Breast epithelium (tissue), 4 donors: ENCODE measurements around the gene CFAP298. TPM values are rescaled to one million over a fixed set of nuclear protein-coding genes. Genes with fewer than 3 reads are reported as not detected.

Experiments used
- DNase-seq, 2 donors: peaks; one replicate each; pipeline ENCODE4 v3.0.0-alpha.2; 2019; ENCODE audit warnings: low spot score in 2 of 2
- H3K27ac ChIP-seq, 2 donors: fragments of 200-600 bp; sonication (generic) in 1 of 2; one replicate each; pipeline ENCODE4 v1.5.1; 2016 to 2019; ENCODE audit warnings: mild to moderate bottlenecking in 1 of 2
- H3K27me3 ChIP-seq, 2 donors: fragments of 200-600 bp; sonication (generic) in 1 of 2; one replicate each; pipeline versions ENCODE4 v1.5.1 to v1.6.0; 2017 to 2019; ENCODE audit warnings: control low read depth in 1 of 2, mild to moderate bottlenecking in 1 of 2
- H3K36me3 ChIP-seq: fragments of 200-600 bp; one replicate; pipeline ENCODE4 v1.5.1; 2019
- H3K4me1 ChIP-seq, 2 donors: fragments of 200-600 bp; sonication (generic); one replicate each; pipeline ENCODE4 v1.5.1; 2016 to 2019; ENCODE audit warnings: control low read depth in 1 of 2
- H3K4me3 ChIP-seq, 3 donors: fragments of 200-600 bp; sonication (generic); 1 replicate in 2 of 3; 2 replicates in 1 of 3; pipeline ENCODE4 v1.5.1; 2016 to 2019; ENCODE audit warnings: mild to moderate bottlenecking in 3 of 3, moderate library complexity in 2 of 3
- H3K9me3 ChIP-seq, 2 donors: fragments of 200-600 bp; sonication (generic) in 1 of 2; one replicate each; pipeline ENCODE4 v1.5.1; 2016 to 2019; ENCODE audit warnings: control low read depth in 1 of 2
- POLR2A ChIP-seq: fragments of 450-650 bp; IDR thresholded peaks from one replicate; pipeline ENCODE4 v1.6.1; 2016; ENCODE audit warnings: antibody characterized with exemption, mild to moderate bottlenecking, moderate library complexity
- POLR2AphosphoS5 ChIP-seq, 3 donors: sonication (generic); formaldehyde crosslinking; IDR thresholded peaks; one replicate each; pipeline ENCODE4 v1.6.1; 2017; ENCODE audit warnings: antibody characterized with exemption in 3 of 3
- intact Hi-C: fragments of 100-400 bp; cut with DNase I; formaldehyde crosslinking; loops from one replicate; pipeline ENCODE4 v1.15.1; 2023; ENCODE audit warnings: low total_unique reads
- total RNA-seq, 3 donors: library from RNA; depleted of rRNA; stranded (reverse); fragments of >200 nt; gene quantifications; one replicate each; pipeline ENCODE4 v1.1.0, GENCODE V29; 2016
- TF ChIP-seq, protein P1 (sequence below), 3 donors: fragments of 450-650 bp; IDR thresholded peaks; one replicate each; pipeline ENCODE4 v1.5.1; 2016 to 2017; ENCODE audit warnings: antibody characterized with exemption in 3 of 3, mild to moderate bottlenecking in 3 of 3, moderate library complexity in 3 of 3

Gene CFAP298
- total RNA-seq, 3 donors from 2014 or later, result 16.8 to 38.2 (median 36.1) TPM

DNA sequence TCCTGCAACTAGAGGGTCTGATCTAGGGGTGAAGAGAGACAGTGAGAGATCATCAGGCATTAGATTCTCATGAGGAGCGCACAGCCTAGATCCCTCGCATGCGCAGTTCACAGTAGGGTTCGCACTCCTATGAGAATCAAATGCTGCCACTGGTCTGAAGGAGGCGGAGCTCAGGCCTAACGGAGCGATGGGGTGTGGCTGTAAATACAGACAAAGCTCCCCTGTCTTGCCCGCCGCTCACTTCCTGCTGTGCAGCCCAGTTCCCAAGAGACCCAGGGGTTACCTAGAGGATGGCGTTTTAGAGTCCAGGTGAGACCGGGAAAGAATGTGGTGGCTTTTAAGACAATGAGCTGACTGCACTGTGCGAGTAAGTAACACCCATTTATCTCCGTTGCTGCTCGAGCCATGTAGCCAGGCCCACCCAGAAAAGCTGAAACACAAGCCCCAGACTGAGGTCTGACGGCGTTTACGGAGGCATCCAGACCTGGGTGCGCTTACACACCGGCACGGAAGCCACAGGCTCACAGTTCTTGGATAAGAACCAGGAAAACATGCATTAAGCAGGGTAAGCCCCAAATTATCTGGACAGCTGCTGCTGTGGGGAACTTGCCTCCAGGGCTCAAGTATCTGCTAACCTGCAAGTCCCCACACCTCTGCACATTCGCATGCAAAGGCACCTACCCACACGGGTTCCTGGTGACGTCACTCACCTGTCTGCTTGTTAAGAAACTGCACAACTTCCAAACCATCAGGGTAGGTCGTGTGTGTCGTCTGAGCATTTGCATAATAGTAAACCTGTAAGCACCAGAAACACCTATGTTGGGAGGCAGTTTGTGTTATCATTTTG lies 39.4 kb downstream of the CFAP298 start:
- peak overlapping the region; percentile 69 to 73 for H3K27ac ChIP-seq
- peak; percentile 62 to 66 for DNase-seq
- peak overlapping the region in 2 of 3 donors; percentile 39 to 58 for H3K4me3 ChIP-seq
- H3K4me1 ChIP-seq, result peaks cover 0 to 3% of the 10 kb centered on the region in 2 donors
- TF ChIP-seq, protein P1, sequence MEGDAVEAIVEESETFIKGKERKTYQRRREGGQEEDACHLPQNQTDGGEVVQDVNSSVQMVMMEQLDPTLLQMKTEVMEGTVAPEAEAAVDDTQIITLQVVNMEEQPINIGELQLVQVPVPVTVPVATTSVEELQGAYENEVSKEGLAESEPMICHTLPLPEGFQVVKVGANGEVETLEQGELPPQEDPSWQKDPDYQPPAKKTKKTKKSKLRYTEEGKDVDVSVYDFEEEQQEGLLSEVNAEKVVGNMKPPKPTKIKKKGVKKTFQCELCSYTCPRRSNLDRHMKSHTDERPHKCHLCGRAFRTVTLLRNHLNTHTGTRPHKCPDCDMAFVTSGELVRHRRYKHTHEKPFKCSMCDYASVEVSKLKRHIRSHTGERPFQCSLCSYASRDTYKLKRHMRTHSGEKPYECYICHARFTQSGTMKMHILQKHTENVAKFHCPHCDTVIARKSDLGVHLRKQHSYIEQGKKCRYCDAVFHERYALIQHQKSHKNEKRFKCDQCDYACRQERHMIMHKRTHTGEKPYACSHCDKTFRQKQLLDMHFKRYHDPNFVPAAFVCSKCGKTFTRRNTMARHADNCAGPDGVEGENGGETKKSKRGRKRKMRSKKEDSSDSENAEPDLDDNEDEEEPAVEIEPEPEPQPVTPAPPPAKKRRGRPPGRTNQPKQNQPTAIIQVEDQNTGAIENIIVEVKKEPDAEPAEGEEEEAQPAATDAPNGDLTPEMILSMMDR (IDR thresholded peaks at IDR 0.05), result no peak
- no peak for TF ChIP-seq POLR2A
- TF ChIP-seq POLR2AphosphoS5 (IDR thresholded peaks at IDR 0.05), result no peak
- no peaks in the 10 kb centered on the region for H3K27me3 ChIP-seq
- intact Hi-C loops, result no loop called here
- no peaks in the 10 kb centered on the region for H3K36me3 ChIP-seq
- H3K9me3 ChIP-seq, result no peaks in the 10 kb centered on the region

DNA sequence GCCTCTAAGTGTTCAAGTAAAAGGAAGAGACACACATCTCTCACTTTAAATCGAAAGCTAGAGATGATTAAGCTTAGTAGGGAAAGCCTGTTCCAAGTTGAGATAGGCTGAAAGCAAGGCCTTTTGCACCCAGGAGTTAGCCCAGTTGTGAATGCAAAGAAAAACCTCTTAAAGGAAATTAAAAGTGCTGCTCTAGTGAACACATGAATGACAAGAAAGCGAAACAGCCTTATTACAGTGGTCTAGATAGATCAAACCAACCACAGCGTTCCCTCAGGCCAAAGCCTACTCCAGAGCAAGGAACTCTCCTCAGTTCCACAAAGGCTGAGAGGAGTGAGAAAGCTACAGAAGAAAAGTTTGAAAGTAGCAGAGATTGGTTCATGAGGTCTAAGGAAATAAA lies 41.7 kb downstream of the CFAP298 start:
- Histone ChIP-seq H3K27me3 (no peaks in the 10 kb centered on the region), H3K4me3 (no peak overlapping the region), H3K27ac (no peak overlapping the region), H3K9me3 (no peaks in the 10 kb centered on the region), H3K4me1 (peaks cover 0 to 3% of the 10 kb centered on the region in 2 donors), H3K36me3 (no peaks in the 10 kb centered on the region)
- intact Hi-C loops, result no loop called here
- no peak for DNase-seq
- TF ChIP-seq POLR2A, result no peak
- TF ChIP-seq, protein P1 (IDR thresholded peaks at IDR 0.05), result no peak
- no peak for TF ChIP-seq POLR2AphosphoS5 (IDR thresholded peaks at IDR 0.05)

DNA sequence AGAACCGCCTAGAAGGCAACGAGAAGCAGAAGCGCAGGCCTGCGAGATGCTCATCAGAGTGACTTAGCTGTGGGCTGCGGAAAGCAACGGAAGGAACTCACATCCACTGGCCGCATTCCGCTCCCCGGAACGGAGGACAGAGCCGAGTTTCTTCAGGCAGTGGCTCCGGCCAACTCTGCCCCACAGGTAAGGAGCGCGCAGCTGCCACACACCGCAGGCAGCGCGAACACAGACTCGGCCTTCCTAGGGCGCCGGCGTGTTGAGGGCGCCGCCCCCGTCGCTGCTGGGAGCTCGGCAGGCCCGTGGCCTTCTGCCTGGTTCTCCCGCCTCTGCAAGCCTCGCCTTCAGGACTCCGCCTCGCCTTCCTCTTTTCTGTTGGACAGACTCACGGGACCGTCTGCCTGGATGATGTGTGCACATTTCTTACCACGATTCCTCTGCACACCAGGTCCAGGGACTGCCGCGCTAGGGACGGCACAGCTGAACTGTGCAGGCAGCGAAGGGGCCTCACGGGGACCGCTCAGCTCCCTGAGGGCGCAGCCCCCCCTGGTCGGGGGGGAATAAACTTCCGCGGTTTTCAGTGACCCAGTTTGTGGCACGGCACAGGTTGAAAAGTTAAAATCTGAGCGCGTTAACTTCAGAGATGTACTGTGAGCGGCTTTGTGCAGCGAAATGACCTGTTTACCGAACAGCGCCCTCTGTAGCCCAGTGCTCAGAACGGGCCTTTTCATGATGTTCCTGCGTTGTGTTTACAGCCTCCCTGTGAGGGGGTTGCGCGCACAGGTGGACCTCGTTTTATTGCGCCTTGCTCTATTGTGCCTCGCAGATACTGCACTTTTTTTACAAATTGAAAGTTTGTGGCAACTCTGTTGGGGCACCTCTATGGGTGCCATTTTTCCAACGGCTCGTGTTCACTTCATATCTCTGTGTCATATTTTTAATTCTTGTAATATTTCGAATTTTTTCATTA lies 42.6 kb downstream of the CFAP298 start:
- intact Hi-C loops, result no loop called here
- Histone ChIP-seq H3K27me3 (no peaks in the 10 kb centered on the region), H3K4me3 (peak overlapping the region; percentile 41 to 70 (median 66)), H3K36me3 (no peaks in the 10 kb centered on the region), H3K27ac (peak overlapping the region; percentile 83 to 86), H3K4me1 (peaks cover 0 to 3% of the 10 kb centered on the region in 2 donors), H3K9me3 (no peaks in the 10 kb centered on the region)
- TF ChIP-seq, protein P1 (IDR thresholded peaks at IDR 0.05), result peak; percentile 77 to 83 (median 77)
- TF ChIP-seq POLR2AphosphoS5 (IDR thresholded peaks at IDR 0.05) (peak in 2 of 3 donors; percentile 40 to 55), POLR2A (no peak)
- peak; percentile 69 to 70 for DNase-seq

DNA sequence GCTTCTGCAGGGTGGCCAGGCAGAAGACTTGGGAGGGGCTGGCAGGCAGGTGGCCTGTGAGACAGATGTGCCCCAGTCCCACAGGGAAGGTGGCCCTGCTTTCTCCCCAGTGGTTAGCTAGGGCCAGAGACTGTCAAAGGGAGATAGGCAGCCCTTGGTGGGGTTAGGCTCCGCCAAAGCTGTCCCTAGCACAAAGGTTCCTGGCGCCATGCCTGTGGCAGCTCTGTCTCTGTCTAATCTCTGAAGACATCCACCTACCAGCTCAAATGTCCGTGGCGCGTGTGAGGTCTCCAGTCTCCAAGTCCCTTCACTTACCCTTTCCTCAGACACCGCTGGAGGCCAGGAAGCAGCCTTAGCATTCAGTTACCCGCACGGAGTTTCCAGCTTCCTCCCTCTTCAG lies 44.6 kb downstream of the CFAP298 start:
- TF ChIP-seq POLR2AphosphoS5 (IDR thresholded peaks at IDR 0.05), result no peak
- no peak for TF ChIP-seq POLR2A
- TF ChIP-seq, protein P1 (IDR thresholded peaks at IDR 0.05), result no peak
- H3K36me3 ChIP-seq, result no peaks in the 10 kb centered on the region
- no peak overlapping the region for H3K4me3 ChIP-seq
- H3K27ac ChIP-seq, result no peak overlapping the region
- H3K4me1 ChIP-seq, result peaks cover 0 to 3% of the 10 kb centered on the region in 2 donors
- H3K9me3 ChIP-seq, result no peaks in the 10 kb centered on the region
- intact Hi-C loops, result no loop called here
- no peaks in the 10 kb centered on the region for H3K27me3 ChIP-seq
- DNase-seq, result no peak
